Body of pancreas (tissue), 4 donors: ENCODE measurements around the gene SBK3. TPM values are rescaled to one million over a fixed set of nuclear protein-coding genes. Genes with fewer than 3 reads are reported as not detected.
A peak's percentile ranks its signal among the peaks of the same experiment; 100 is the strongest.
"Not testable (repeated sequence)": the region's sequence is repeated elsewhere in the genome, so short reads cannot be mapped to it uniquely, and the experiment has no call there.

Experiments used
- ATAC-seq: fragments of 150-250 bp; one replicate; pipeline ENCODE4 v1.9.1; 2016
- DNase-seq, 4 donors: peaks; one replicate each; pipeline ENCODE4 v3.0.0-alpha.2; 2019
- H3K27ac ChIP-seq, 4 donors: fragments of 200-600 bp; sonication (generic); 1 replicate in 3 of 4; 2 replicates in 1 of 4; pipeline versions ENCODE4 v1.5.1 to v1.6.1; 2016 to 2019; ENCODE audit warnings: mild to moderate bottlenecking in 1 of 4, mixed read lengths in 1 of 4, moderate library complexity in 1 of 4
- H3K27me3 ChIP-seq, 2 donors: fragments of 200-600 bp; sonication (generic); one replicate each; pipeline ENCODE4 v1.6.0; 2016; ENCODE audit warnings: mild to moderate bottlenecking in 1 of 2
- H3K36me3 ChIP-seq, 2 donors: fragments of 200-600 bp; sonication (generic); replicated peaks in 1 of 2; 2 replicates each; pipeline ENCODE4 v1.5.1; 2016; ENCODE audit warnings: low read depth in 2 of 2; ENCODE audit not compliant: insufficient read depth in 1 of 2
- H3K4me1 ChIP-seq: fragments of 200-600 bp; sonication (generic); one replicate; pipeline ENCODE4 v1.6.0; 2016
- H3K4me3 ChIP-seq, 2 donors: fragments of 200-600 bp; sonication (generic); 1 replicate in 1 of 2; 2 replicates in 1 of 2; pipeline ENCODE4 v1.5.1; 2016 to 2019
- H3K9me3 ChIP-seq, 3 donors: fragments of 200-600 bp; sonication (generic); 1 replicate in 2 of 3; 2 replicates in 1 of 3; pipeline ENCODE4 v1.5.1; 2016
- CTCF ChIP-seq, 7 experiments: fragments of 450-650 bp in 4 of 7; fragments of 200-600 bp in 3 of 7; sonication (generic) in 3 of 7; IDR thresholded peaks; one replicate each; pipeline ENCODE4 v1.5.1; 2016 to 2019; ENCODE audit warnings: antibody characterized with exemption in 7 of 7
- POLR2A ChIP-seq, 3 donors: fragments of 450-650 bp; IDR thresholded peaks; one replicate each; pipeline ENCODE4 v1.6.1; 2016; ENCODE audit warnings: antibody characterized with exemption in 3 of 3, mild to moderate bottlenecking in 2 of 3
- WGBS, 2 donors: methylation state at CpG; one replicate each; pipeline ENCODE4 v1.1.5; 2017; 5-methylcytosine and 5-hydroxymethylcytosine counted together
- intact Hi-C: fragments of 100-400 bp; cut with DNase I; formaldehyde crosslinking; loops from one replicate; pipeline ENCODE4 v1.15.1; 2023
- total RNA-seq, 2 donors: library from RNA; depleted of rRNA; stranded (reverse); fragments of >200 nt; gene quantifications; one replicate each; pipeline ENCODE4 v1.1.0, GENCODE V29; 2016

SBK3 gene
- total RNA-seq, 2 donors from 2014 or later: not detected

GRCh38 chr19:55585658-55586339 lies 40.5 kb upstream of the SBK3 start:
- Histone ChIP-seq H3K9me3 (no peaks in the 10 kb centered on the region), H3K4me3 (no peak overlapping the region), H3K4me1 (peaks cover 40% of the 10 kb centered on the region), H3K27ac (peak overlapping the region; percentile 22 to 82 (median 70)), H3K27me3 (no peaks in the 10 kb centered on the region), H3K36me3 (no peaks in the 10 kb centered on the region)
- TF ChIP-seq CTCF (IDR thresholded peaks at IDR 0.05) (no peak), POLR2A (IDR thresholded peaks at IDR 0.05) (peak in 2 of 3 donors; percentile 14 to 37)
- ATAC-seq (peak; percentile 60), DNase-seq (peak; percentile 68 to 83 (median 81))
- intact Hi-C loops: no loop called here
- WGBS, 2 donors: 8 to 10% methylated on average over 23 to 36 of the region's 36 CpGs

DNA sequence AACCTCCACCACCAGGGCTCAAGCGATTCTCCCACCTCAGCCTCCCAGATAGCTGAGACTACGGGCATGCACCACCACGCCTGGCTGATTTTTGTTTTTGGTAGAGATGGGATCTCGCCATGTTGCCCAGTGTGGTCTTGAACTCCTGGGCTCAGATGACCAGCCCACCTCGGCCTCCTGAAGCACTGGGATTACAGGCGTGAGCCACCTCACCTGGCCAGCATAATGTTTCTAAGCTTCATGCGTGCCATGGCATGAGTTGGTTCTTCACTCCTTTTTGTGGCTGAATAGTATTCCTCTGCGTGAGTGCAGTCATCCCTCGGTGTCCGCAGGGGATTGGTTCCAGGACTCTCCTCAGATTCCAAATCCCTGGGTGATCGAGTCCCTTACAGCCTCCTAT lies 39.5 kb upstream of the SBK3 start:
- 72 to 84% methylated on average over 9 to 11 of the region's 11 CpGs for WGBS, 2 donors
- H3K4me1 ChIP-seq: peaks cover 41% of the 10 kb centered on the region
- no peak overlapping the region for H3K4me3 ChIP-seq
- no peaks in the 10 kb centered on the region for H3K27me3 ChIP-seq
- peak overlapping the region in 1 of 4 donors; percentile 64 for H3K27ac ChIP-seq
- DNase-seq (no peak), ATAC-seq (no peak)
- TF ChIP-seq CTCF (IDR thresholded peaks at IDR 0.05): no peak
- no peak for TF ChIP-seq POLR2A (IDR thresholded peaks at IDR 0.05)
- H3K36me3 ChIP-seq: no peaks in the 10 kb centered on the region
- no peaks in the 10 kb centered on the region for H3K9me3 ChIP-seq
- intact Hi-C loops: no loop called here

DNA sequence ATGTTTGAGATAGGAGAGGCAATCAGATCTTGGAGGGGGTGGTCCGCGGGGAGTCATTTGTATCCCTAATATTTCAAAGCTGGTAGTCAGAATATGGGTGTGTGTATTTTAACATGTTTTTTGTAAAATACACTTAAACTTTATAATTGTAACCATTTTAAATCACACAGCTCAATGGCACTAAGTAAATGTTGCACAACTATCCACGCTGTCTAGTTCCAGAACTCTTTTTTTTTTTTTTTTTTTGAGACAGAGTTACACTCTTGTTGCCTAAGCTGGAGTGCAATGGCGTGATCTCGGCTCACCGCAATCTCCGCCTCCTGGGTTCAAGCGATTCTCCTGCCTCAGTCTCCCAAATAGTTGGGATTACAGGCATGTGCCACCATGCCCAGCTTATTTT lies 38.6 kb upstream of the SBK3 start:
- ATAC-seq, H3K9me3 ChIP-seq, H3K27me3 ChIP-seq, H3K36me3 ChIP-seq, DNase-seq, H3K4me3 ChIP-seq, intact Hi-C loops: not testable (repeated sequence)
- WGBS, 2 donors: 65 to 74% methylated on average over 8 of the region's 8 CpGs
- H3K27ac ChIP-seq: peak overlapping the region in 1 of 4 donors; percentile 13
- peaks cover 49% of the 10 kb centered on the region for H3K4me1 ChIP-seq

- H3K9me3 ChIP-seq, intact Hi-C loops, H3K4me3 ChIP-seq, DNase-seq, ATAC-seq, H3K36me3 ChIP-seq, H3K27me3 ChIP-seq: not testable (repeated sequence)
- WGBS, 2 donors: 55 to 66% methylated on average over 4 of the region's 4 CpGs
- H3K4me1 ChIP-seq: peaks cover 46% of the 10 kb centered on the region
- H3K27ac ChIP-seq: peak overlapping the region; percentile 69 to 95 (median 89)
Observed at GRCh38 chr19:55582284-55582683, 36.9 kb upstream of the SBK3 start.

- no peaks in the 10 kb centered on the region for H3K27me3 ChIP-seq
- no peaks in the 10 kb centered on the region for H3K9me3 ChIP-seq
- ATAC-seq (peak; percentile 50), DNase-seq (peak in 2 of 4 donors; percentile 43)
- H3K27ac ChIP-seq: peak overlapping the region; percentile 71 to 95 (median 89)
- H3K36me3 ChIP-seq: no peaks in the 10 kb centered on the region
- intact Hi-C loops: no loop called here
- H3K4me1 ChIP-seq: peaks cover 42% of the 10 kb centered on the region
- no peak overlapping the region for H3K4me3 ChIP-seq
- no peak for TF ChIP-seq CTCF (IDR thresholded peaks at IDR 0.05)
- TF ChIP-seq POLR2A (IDR thresholded peaks at IDR 0.05): no peak
- WGBS, 2 donors: 5 to 6% methylated on average over 5 to 6 of the region's 6 CpGs
Observed at GRCh38 chr19:55581823-55582223, 36.5 kb upstream of the SBK3 start.
